Measurements from ENCODE around the gene TRAFD1. TPM values are rescaled to one million over a fixed set of nuclear protein-coding genes. Genes with fewer than 3 reads are reported as not detected.
A peak's percentile ranks its signal among the peaks of the same experiment; 100 is the strongest.

The TRAFD1 gene
- total RNA-seq, 1 donor from 2014 or later, result 9.3 TPM

GRCh38 chr12:112112409-112113133 is 12.8 kb upstream of the TRAFD1 start:
- no peak for TF ChIP-seq CTCF (IDR thresholded peaks at IDR 0.05)
- peak in 1 of 2 donors; percentile 39 for DNase-seq (ENCODE audit: low spot score in 2 of 2)
- no peaks in the 10 kb centered on the region for H3K27me3 ChIP-seq
- intact Hi-C loops (cut with DNase I), result no loop called here
- no peak overlapping the region for H3K27ac ChIP-seq
- H3K4me3 ChIP-seq, result no peak overlapping the region
- peaks cover 0 to 18% of the 10 kb centered on the region in 2 donors for H3K4me1 ChIP-seq
- no peaks in the 10 kb centered on the region for H3K9me3 ChIP-seq
- H3K36me3 ChIP-seq, result no peaks in the 10 kb centered on the region

GRCh38 chr12:112115259-112116045 is 9.9 kb upstream of the TRAFD1 start:
- peaks cover 0 to 15% of the 10 kb centered on the region in 2 donors for H3K4me1 ChIP-seq
- H3K27ac ChIP-seq, result no peak overlapping the region
- no peak overlapping the region for H3K4me3 ChIP-seq
- H3K27me3 ChIP-seq, result no peaks in the 10 kb centered on the region
- no peaks in the 10 kb centered on the region for H3K9me3 ChIP-seq
- intact Hi-C loops (cut with DNase I), result no loop called here
- no peak for TF ChIP-seq CTCF (IDR thresholded peaks at IDR 0.05)
- peak in 1 of 2 donors; percentile 22 for DNase-seq (ENCODE audit: low spot score in 2 of 2)
- H3K36me3 ChIP-seq, result no peaks in the 10 kb centered on the region

GRCh38 chr12:112116232-112117060 is 8.9 kb upstream of the TRAFD1 start:
- peak overlapping the region; percentile 49 to 68 for H3K27ac ChIP-seq
- intact Hi-C loops (cut with DNase I), result no loop called here
- DNase-seq (ENCODE audit: low spot score in 2 of 2), result peak in 1 of 2 donors; percentile 73
- no peaks in the 10 kb centered on the region for H3K27me3 ChIP-seq
- H3K9me3 ChIP-seq, result no peaks in the 10 kb centered on the region
- H3K36me3 ChIP-seq, result no peaks in the 10 kb centered on the region
- peaks cover 0 to 18% of the 10 kb centered on the region in 2 donors for H3K4me1 ChIP-seq
- no peak for TF ChIP-seq CTCF (IDR thresholded peaks at IDR 0.05)
- peak overlapping the region in 1 of 2 donors; percentile 1 for H3K4me3 ChIP-seq

GRCh38 chr12:112117685-112118084 is 7.7 kb upstream of the TRAFD1 start:
- Histone ChIP-seq H3K36me3 (no peaks in the 10 kb centered on the region), H3K9me3 (no peaks in the 10 kb centered on the region), H3K27me3 (no peaks in the 10 kb centered on the region), H3K4me1 (peaks cover 0 to 28% of the 10 kb centered on the region in 2 donors), H3K27ac (peak overlapping the region in 1 of 2 donors; percentile 49), H3K4me3 (no peak overlapping the region)
- TF ChIP-seq CTCF (IDR thresholded peaks at IDR 0.05), result no peak
- DNase-seq (ENCODE audit: low spot score in 2 of 2), result peak in 1 of 2 donors; percentile 41
- intact Hi-C loops (cut with DNase I), result no loop called here

- Histone ChIP-seq H3K27ac (peak overlapping the region; percentile 62 to 71), H3K4me1 (peaks cover 8 to 30% of the 10 kb centered on the region in 2 donors), H3K9me3 (no peaks in the 10 kb centered on the region), H3K36me3 (no peaks in the 10 kb centered on the region), H3K27me3 (no peaks in the 10 kb centered on the region), H3K4me3 (peak overlapping the region in 1 of 2 donors; percentile 21)
- no peak for TF ChIP-seq CTCF (IDR thresholded peaks at IDR 0.05)
- DNase-seq (ENCODE audit: low spot score in 2 of 2), result peak in 1 of 2 donors; percentile 83
- intact Hi-C loops (cut with DNase I), result loop anchor here (10.0 kb wide), 1 partner anchor 177 kb away; no protein-coding TSS in a partner anchor
These were observed 3.4 kb upstream of the TRAFD1 start for GRCh38 chr12:112121780-112122565.
